Measurements from ENCODE around the gene PLPP7.
A peak's percentile ranks its signal among the peaks of the same experiment; 100 is the strongest.

The PLPP7 gene

DNA sequence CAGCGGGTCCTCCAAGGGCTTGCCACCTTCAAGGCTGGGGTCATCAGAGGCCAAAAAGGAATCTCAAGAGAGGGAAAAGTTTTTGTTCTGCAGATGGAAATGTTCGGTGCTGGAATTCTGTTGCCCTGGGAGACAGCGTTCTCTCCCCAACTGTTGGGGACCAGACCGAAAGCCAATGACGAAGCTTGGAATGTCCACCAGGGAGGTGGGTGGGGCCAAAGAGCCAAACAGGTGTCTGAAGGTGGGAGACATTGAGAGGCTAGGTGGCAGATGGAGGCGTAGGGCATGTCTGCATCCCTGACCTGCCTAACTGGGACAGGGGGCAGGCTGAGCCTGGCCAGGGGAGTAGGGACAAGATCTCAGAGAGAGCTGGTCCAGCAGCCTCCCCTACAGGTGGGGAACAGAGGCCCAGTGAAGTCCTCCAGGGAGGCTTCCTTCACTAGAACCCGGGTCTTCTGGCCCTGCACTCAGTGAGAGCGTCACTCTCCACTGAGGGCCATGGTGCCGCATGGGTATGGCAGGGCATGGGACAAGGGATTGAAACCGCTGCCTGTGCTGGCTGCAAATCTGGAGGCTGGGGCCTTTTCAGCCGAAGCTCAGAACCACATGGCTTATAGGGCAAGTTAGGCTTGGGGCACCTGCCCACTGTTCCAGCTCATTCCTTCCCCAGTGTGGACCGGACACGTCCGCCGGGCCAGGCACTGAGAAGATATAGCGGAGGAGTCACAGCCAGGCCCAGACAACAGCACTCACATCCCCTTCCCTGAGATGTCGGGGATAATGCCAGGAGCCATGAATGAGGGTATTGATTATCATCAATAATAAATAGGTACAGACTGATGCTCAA, 8.2 kb upstream of the PLPP7 start:
- no peak for DNase-seq (ENCODE audit: low spot score)

DNA sequence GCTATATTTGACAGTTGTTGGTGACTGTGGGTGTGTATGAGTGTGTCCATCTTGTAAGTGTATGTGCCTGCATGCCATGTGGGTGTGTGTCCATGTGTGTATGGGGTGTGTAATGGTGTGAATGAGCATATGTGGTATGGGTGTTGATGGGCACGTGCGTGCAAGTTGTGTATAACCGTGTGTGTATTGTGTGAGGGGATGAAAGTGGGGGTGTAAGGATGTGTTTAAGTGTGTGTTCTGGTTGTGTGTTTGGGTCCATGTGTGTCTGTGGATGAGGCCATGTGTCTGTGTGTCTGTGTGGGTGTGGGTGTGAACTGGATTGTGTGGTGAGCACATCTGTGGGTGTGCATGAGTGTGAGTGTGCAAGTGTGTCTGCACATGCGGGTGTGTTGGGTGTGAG, 7.3 kb upstream of the PLPP7 start:
- DNase-seq (ENCODE audit: low spot score): no peak

DNA sequence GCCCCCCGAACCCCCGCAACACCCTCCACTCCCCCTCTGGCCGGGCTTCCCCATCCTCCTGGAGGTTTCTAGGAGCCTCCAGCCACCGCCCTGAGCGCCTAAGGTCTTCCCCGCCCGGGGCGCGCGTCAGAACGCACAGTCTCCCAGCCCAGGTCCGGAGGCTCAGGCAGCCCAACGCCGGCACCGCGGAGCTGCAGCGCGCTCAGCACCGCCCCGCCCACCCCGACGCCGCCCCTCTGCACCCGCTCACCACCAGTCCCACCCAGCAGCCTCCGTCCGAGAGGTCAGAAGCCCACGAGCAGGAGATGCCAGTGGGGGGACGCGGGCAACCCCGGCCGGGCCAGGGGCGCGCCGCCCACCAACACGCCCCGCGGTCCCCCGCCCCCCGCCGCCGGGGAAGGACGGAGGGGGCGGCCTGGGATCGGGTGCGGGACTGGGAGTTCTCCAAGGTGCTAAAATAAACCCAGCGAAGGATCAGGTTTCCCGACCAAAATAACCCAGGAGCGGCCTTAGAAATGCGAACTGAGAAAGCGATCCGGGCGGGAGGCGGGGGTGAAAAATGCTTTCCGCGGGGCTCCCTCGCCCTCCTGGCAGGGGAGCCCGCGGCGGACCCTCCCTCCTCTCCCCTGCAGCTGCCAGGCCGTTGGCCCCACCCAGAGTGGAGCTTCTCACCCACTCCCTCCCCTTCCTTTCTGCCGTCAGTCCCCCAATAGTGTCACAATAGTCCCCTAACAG, 6.7 kb upstream of the PLPP7 start:
- DNase-seq (ENCODE audit: low spot score): peak; percentile 29

DNA sequence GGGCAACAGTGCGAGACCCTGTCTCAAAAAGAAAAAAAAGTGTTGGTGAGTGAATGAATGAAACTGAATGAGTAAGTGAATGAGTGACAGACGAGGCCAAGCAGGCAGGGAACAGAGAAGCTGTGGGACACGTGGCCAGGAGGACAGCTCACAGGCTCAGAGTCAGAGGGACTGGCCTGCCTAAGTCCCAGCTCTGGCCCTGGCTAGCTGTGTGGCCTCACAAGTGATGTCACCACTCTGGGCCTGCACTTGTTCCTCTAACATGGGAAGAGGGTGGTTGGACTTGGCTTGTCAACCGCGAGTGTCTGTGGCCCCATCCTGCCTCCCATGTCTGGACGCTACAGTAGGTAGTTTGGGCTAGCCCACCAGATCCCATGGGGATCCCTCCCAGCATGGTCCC, 4.7 kb upstream of the PLPP7 start:
- DNase-seq (ENCODE audit: low spot score): no peak

DNA sequence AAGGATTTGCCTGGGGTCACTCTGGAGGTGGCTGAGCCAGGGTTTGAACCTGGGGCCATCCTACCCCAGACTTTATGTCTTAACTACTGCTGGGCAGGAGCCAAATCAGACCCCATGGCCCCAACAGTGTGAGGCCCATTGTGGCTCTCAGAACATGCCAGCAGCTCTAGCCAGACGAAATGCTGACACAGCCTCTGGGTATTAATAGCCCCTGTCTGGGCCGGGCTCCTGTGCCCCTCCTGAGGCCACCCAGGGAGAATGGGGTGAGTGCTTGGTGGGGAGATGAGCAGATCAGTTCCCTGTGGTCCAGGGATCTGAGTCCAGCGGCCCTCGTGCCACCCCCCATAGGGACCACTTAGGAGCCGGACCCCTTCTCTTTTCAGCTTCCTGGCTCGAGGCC, 2.2 kb upstream of the PLPP7 start:
- DNase-seq (ENCODE audit: low spot score): no peak

DNA sequence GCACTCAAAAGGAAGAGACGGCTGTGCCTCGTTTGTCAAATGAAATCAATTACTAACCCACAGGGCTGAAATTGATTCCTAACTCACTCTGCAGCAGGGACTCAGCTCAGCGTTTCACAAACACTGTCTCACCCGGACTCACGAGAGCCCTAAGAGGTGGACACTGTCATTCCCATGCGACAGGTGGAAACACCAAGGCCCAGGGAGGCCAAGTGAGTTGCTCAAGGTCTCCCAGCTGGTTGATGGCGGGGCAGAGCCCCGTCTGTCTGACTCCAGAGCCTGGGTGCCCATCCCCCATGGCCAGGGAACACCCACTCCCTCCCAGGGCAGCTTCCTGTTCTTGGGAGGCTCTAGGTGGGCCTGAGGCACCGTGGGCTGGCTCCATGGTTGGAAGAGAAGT, 1.3 kb upstream of the PLPP7 start:
- no peak for DNase-seq (ENCODE audit: low spot score)

DNA sequence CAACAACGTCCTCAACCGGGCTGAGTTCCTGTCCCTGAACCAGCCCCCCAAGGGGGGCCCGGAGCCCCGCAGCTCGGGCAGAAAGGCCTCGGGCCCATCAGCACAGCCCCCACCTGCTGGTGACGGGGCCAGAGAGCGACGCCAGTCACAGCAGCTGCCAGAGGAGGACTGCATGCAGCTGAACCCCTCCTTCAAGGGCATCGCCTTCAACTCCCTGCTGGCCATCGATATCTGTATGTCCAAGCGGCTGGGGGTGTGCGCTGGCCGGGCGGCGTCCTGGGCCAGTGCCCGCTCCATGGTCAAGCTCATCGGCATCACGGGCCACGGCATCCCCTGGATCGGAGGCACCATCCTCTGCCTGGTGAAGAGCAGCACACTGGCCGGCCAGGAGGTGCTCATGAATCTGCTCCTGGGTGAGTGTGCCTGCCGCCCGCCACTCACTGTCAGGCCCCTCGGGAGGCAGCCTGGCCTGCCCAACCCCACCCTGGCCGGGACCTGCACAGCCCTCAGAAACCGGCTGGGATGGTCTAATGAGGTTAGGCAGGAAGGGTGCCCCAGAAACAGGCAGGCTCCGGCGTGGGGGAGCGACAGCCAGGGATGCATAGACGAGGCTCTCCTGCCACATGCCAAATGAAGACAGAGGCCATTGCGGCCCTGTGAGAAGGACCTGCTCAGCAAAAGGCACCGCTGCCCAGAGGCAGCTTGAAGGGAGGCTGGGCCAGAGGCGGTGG, 678 bp downstream of the PLPP7 start:
- peak; percentile 37 for DNase-seq (ENCODE audit: low spot score)

DNA sequence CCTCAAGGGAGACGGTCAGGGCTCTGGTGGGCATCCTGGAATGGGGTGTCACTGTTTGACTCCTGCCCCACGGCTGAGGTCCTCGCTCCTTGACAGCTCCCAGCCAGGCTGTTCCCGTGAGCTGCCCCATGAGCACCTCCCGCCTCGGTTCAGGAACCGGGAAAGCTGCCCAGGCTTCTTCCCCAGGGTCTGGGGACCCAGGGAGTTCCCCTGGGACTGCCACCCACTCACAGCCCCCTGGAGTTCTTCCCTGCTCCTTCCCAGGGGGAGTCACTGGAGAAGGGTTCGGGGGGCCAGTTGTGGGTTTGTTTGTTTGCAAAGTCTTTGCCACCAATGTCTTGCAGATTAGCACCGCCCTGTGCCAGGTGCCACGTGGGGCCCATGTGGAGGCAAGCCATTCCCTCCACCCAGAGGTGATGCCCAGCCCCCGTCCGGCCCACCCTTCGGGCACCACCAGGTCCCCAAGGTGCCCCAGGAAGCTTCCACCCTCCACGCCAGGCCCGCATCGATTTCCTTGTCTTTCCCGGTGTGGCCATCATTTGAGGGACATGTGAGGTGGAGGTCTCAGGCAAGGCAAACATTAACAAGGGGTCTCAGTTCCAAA, 1.3 kb downstream of the PLPP7 start:
- DNase-seq (ENCODE audit: low spot score): no peak

DNA sequence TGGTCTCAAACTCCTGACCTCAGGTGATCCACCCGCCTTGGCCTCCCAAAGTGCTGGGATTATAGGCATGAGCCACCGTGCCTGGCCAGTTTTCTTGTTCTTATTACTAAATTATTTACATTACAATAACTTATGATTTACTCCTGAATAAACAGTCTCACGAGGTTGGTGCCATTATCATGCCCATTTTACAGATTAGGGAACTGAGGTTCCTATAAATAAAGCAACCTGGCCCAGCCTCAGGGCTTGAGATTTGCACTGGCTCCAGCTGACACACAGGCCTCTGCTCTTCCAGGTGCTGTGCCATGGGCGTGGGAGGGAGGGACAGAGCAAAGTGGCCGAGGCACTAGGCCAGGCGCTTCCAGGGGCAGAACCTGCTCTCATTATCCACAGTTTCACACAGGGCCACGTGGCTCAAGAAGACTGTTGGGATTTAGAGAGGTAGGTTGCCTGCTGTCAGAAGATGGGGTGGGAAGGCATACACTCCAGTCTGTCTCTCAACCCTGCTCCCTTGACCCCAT, 2.3 kb downstream of the PLPP7 start:
- DNase-seq (ENCODE audit: low spot score): no peak

DNA sequence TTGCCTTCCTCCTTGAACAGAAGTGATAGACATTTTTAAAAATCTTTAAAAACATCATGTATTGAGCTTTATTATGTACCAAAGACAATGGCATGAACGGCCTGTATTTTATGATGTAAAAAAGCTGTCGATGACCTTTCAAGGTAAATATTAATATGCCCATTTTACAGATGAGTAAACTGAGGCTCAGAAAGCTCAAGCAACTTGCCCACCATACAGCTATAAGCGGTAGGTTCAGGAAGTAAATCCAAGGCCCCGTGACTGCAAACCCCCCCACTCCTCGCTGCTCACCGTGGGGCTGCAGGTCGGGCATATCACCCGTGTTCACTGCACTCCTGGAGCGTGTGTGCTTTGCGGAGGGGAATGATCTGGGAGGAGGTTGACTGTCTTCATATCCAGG, 3.4 kb downstream of the PLPP7 start:
- no peak for DNase-seq (ENCODE audit: low spot score)

DNA sequence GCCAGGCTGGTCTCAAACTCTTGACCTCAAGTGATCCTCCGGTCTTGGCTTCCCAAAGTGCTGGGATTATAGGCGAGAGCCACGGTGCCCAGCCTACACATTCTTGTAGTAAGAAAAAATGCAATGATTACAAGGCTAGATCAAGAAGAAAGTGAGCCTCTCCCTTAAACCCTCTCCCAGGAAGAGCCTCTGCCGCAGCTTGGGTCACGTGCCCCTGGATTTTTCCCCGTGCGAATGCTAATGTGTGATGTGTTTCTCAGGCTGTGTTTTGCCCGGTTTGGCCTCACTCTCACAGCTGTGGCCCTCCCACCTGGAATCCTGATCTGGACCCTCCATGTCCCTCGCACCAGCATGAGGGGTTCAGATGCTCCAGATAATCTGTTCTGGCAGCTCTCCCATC, 6.9 kb downstream of the PLPP7 start:
- DNase-seq (ENCODE audit: low spot score): no peak

DNA sequence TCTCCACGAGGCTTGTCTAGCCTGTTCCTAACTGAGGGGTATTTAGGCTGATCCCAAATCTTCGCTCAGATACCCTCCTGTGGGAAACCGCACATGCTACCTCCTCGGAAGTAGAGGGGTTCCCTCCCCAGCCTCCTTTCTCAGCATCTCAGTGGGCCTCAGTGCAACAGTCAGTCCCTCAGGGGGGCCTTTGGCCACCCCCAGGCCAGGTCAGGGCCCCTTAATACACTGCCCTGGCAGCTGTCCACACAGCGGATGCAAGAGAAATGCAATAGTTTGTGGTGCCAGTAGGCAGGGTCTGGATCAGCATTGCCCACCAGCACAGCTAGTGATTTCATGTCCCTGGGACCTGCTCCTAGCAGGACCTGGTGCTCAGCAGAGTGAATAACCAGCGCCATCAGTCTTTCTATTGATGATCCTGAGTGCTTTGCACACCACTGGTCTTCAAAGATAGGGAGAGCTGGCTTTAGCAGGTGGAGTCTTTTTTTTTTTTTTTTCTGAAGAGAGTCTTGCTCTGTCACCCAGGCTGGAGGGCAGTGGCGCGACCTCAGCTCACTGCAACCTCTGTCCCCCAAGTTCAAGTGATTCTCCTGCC, 7.5 kb downstream of the PLPP7 start:
- no peak for DNase-seq (ENCODE audit: low spot score)

DNA sequence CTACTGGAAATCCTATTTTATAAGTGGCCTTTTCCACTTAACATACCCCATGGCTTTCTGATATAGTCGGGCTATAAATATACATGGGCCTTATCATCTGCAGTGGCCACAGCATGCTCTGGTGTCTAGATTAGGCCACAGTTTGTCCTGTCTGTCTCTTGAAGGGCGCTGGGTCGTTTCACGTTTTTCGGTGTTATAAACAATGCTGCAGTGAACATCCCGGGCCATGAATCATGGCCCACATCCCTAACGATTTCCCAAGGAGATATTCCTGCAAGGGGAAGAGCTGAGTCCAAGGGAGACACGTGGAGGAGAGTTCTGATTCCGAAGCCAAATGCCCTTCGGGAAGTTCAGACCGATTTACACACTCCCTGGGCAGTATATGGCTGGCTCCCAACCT, 8.4 kb downstream of the PLPP7 start:
- DNase-seq (ENCODE audit: low spot score): no peak

DNA sequence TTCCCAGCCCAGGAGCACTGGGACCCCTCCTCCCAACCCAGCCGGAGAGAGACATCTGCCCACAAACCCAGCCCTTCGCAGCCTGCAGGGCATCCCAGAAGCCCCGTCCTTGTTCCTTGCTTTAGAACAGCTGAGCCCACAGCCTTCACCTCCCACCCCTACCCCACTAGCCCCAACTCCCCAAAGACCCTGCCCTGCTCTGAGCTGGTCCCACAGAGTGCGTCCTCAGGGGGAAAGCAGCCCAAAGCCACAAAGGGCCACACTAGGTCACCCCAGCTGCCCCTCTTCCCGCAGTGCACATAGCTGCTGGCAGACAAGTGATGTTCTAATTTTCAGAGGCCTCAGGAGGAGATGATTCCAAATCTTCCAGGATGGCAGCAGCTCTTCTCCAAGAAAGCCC, 8.8 kb downstream of the PLPP7 start:
- no peak for DNase-seq (ENCODE audit: low spot score)

DNA sequence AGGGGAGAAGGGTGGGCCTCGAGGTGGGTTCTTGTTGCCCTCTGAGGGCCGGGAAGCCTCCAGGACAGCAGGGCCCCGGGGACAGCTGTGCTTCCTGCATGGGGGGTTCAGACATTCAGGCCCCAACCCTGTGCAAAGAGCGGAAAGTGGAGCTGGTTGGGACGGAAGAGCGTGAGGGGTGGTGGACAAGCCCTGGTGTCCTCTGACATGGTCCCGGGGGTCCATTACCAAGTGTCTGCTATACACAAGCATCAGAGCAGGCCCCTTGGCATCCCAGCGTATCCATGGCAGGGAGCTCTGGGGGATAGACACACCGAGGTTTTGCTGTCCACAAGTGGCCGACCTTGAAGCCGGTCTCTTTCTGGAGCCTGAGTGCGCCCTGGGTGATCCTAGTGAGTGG, 9.3 kb downstream of the PLPP7 start:
- DNase-seq (ENCODE audit: low spot score): no peak

DNA sequence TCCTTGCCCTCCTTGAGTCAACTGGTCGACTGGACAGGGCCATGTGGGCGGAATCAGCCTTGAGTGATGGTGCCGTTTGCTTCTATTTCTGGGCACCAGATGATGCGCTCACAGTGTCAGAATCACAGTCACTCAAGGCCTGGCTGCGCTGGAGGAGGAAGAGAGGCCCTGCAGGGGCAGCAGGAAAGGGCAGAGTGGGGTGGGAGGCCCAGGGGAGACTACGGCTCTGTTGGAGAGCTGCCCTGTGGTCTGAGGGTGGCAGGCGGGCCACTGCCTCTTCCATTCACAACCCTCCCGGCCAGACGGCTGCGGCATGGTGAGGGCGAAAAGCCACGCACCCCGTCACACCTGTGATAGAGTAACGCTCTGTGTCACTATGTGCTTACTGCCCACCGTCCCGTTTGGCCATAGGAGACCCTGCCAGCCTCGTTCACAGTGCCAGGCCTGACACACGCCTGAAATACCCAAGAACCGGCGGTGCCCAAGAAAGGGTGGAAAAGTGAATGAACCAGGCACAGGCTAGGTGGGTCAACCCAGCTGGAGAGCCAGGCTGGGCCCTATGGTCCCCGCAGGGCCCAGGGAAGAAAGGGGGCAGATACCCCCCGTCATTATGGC, 9.9 kb downstream of the PLPP7 start:
- DNase-seq (ENCODE audit: low spot score): no peak

DNA sequence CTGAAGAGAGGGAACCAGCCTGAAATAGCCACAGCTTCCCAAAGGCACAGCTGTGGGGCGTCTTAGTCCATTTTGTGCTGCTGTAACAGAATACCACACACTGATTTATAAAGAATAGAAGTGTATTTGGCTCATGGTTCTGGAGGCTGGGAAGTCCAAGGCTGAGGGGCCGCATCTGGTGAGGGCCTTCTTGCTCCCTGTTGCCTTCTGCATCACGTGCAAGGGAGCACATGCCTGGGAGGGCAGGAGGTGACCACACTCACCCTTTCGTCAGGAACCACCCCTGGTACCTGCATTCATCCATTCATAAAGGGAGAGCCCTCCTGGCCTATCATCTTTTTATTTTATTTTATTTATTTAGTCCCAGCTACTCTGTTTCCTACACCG, 10.4 kb downstream of the PLPP7 start:
- DNase-seq (ENCODE audit: low spot score): no peak

DNA sequence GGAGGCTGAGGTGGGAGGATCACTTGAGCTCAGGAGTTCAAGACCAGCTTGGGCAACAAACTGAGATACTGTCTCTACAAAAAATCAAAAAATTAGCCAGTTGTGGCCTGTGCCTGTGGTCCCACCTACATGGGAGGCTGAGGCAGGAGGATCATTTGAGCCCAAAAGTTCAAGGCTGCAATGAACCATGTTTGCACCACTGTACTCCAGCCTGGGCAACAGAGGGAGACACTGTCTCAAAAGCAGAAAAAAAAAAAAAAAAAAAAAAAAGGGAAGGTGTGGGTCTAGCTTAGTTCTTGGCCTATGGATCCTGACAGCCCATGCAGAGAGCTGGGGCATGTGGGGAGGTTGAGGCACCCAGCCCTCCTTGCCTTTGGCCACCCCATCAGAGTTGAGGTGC, 10.9 kb downstream of the PLPP7 start:
- no peak for DNase-seq (ENCODE audit: low spot score)

DNA sequence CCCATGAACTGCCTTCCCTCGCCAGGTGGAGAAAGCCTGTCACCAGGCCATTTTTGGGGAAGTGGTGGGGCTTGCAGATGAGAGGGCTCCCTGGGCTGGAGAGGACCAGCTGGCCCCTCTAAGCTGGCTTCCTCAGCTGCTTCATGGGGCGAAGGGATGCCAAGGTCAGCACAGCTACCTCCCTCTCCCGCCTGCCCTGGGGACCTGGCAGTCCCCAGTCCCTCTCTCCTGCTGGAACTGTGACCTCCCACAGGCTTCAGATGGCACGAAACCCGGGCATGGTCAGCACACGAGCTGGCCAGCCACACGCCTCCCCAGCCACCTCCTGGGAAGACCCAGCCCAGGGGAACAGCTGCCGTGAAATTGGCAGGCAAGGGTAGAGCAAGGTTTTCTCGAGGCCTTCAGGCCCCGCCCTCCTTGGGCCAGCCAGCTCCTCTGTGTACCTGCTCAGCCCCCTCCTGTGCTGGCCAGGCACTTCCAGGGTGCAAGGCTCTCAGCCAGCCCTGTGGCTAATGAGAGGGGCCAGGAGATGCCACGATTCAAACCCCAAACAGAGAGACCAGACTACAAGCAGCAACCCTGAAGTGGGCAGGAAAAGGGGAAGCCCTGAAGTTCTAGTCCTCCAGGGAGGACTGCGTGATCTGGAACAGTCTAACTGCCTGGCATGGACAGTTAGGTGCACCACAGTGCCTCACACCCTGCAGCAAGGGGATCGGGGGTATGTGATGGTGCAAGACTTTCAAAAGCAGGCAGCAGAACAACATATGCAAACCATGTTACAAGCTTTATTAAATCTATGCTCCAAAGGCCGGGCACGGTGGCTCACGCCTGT, 12.9 kb downstream of the PLPP7 start:
- no peak for DNase-seq (ENCODE audit: low spot score)

All from AG08395 (cell line).